Measurements from ENCODE around the gene ABHD2.

DNA sequence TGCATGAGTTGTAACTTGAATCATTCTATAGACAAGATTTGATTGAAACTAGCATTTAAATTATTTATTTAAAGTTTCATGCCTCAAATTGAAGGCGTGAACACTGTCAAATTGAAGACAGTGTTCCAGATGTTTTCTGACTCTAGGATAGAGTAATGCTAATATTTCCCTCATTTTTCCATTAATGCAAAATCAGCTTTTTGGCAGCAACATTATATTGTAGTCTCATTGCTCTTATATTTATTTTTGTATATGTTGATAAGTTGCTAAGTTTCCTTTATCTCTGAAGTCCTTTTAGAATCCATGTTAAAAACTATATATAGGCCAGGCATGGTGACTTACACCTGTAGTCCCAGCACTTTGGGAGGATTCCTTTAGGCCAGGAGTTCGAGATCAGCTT, 160.3 kb downstream of the ABHD2 start:
- TF ChIP-seq, protein P1, sequence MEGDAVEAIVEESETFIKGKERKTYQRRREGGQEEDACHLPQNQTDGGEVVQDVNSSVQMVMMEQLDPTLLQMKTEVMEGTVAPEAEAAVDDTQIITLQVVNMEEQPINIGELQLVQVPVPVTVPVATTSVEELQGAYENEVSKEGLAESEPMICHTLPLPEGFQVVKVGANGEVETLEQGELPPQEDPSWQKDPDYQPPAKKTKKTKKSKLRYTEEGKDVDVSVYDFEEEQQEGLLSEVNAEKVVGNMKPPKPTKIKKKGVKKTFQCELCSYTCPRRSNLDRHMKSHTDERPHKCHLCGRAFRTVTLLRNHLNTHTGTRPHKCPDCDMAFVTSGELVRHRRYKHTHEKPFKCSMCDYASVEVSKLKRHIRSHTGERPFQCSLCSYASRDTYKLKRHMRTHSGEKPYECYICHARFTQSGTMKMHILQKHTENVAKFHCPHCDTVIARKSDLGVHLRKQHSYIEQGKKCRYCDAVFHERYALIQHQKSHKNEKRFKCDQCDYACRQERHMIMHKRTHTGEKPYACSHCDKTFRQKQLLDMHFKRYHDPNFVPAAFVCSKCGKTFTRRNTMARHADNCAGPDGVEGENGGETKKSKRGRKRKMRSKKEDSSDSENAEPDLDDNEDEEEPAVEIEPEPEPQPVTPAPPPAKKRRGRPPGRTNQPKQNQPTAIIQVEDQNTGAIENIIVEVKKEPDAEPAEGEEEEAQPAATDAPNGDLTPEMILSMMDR (IDR thresholded peaks at IDR 0.05; ENCODE audit: low read depth, low read length, poor library complexity, severe bottlenecking) = no peak
- no peak for TF ChIP-seq EZH2phosphoT487 (IDR thresholded peaks at IDR 0.05; ENCODE audit: borderline replicate concordance, low read length)

Measured in DOHH2 (cell line).